A172 (cell line): ENCODE results near the gene DHX16. TPM values are rescaled to one million over a fixed set of nuclear protein-coding genes. Genes with fewer than 3 reads are reported as not detected.

Experiments
- DNase-seq: peaks from one replicate; pipeline ENCODE4 v3.0.0-alpha.2; 2015; ENCODE audit warnings: low spot score
- total RNA-seq: library from RNA; depleted of rRNA; stranded (reverse); fragments of >200 nt; shearing (Covaris generic); gene quantifications from 2 replicates; pipeline ENCODE4 v1.2.3, GENCODE V29; 2014

DHX16 gene
- total RNA-seq, 1 experiment from 2014 or later: 30.4 TPM

DNA sequence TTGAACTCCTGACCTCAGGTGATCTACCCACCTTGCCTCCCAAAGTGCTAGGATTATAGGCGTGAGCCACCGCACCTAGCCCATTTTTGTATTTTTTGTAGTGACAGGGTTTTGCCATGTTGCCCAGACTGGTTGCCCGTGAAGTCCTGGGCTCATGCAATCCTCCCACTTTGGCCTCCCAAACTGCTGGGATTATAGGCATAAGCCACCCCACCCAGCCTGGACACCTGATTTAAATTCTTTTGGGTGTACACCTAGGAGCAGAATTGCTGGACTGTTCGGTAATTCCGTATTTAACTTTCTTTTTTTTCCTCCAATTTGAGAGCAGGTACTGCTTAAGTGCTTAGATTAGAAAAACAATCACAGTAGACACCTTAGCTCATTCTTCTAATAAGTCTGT, 23.6 kb upstream of the DHX16 start:
- no peak for DNase-seq

DNA sequence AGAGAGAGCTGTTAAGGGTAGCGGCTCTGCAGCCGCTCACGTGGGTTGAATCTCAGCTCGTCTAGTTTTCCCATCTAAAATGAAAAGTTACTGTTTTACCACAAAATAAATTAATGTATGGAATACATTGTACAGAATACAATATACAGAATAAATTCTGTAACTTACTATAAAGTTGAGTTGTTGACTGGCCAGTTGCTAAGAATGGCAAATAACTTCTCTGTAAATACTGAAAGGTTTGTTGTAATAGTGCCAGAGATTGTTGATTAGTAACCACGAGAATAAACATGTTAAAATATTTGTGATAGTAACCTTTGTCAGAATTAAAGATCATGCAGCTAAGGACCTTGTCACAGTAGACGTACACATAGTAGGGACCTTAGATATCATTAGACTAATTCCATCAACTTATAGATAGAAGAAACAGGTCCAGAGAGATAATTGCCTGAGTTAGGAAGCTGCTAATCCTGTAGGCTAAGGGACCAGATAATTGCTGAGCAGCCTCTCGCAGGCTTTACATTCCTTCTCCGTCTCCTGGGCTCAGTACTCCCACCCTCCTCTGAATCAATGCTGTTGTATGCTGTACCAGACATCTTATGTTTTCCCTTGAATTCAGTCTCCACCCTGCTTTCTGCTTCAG, 18.5 kb upstream of the DHX16 start:
- peak; percentile 11 for DNase-seq

DNA sequence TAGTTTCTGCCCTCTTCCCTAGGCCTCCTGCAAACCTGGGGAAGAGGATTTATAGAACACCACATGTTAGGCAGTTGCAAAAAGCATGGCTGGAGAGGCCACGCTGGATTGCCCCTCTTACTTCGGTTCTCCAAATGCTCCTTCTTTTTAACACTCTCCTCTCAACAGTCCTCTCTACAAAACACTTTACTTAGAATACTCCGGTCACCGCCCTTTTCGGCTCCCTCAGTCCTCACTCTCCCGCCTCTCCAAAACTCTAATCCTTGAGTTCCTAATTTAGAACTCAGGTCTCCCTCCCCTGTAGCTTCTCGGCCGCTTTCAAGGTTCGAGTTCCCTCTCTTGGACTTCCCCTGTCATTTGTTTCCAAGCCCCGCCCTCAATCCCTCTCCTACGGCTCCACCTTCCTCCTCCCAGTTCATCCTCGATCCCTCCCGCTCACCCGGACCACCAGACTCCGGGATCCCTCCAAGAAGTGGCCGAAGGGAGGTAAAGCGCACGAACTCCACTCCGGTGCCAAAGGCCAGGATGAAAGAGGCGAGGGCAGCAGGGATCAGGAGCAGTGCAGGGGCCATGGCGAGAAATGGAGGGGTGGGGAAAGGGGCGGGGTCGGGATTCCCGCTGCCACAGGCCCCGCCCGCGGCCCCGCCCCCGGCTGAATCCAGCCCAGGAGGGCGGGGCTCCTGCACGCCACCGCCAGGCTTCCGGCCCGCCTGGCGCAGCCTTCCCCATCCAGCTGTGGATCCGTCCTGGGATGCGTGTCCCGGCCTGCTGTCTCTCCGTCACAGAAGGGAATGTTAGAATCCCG, 17.8 kb upstream of the DHX16 start, which contains the start of gene NRM:
Gene NRM (minus strand): TSS at position 582 of the 805 bp plus-strand sequence. CDS start 10 bp downstream, at position 572.
- DNase-seq: peak; percentile 89

DNA sequence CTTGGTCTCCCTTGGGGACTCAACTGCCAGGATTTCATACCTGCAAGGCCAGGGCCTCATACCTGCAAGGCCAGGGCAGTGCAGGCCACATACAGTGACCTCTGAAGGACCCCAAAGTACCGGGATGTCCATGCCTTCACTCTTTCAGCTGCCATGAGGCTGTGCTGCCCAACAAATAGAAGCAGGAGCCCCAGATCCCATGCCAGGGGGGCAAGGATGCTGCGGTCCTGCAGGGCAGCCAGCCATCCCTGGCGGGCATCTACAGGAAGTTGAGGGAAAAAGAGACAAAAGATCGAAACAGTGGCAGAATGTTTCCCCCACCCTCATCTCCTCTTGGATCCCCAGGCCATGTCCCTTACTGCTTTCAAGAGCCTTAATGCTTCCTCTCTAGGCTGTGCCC, 17.2 kb upstream of the DHX16 start:
- DNase-seq: no peak

DNA sequence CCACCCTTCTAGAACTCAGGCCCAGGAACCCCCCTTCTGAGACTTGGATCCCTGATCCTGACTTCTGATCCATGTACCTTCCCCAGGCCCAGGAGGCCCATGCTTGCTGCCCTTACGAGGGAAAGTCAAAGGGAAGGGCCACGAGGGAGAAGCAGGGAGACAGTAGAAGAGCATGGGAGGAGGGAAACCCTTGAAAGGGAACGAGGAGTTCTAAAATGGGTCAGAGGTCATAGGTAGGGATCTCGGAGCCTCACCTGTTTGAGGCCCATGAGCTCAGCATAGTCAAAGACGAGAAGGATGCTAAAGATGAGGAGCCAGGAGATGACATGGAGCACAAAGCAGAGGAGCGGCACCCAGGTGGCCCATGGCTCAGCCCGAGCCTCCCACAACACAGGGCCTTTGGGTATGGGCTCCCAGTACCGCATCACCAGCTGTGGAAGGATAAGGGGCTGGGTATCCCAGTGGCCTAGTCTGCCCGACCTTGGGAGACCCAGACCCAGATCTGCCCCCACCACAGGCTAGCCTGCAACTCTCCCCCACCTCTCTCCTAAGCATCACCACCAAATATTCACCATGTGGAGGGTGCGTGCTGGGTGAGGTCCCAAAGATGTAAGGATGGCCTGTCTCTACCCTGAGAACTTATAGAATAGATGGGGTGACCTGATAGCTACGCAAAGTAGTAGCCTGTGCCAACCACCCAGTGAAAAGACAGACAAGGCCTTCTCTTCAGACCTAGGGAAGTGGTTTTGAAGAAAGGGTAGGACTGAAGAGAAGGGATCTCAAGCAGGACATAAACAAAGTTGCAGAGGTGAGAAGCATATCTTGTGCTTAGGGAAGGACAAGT, 16.4 kb upstream of the DHX16 start:
- DNase-seq: no peak

DNA sequence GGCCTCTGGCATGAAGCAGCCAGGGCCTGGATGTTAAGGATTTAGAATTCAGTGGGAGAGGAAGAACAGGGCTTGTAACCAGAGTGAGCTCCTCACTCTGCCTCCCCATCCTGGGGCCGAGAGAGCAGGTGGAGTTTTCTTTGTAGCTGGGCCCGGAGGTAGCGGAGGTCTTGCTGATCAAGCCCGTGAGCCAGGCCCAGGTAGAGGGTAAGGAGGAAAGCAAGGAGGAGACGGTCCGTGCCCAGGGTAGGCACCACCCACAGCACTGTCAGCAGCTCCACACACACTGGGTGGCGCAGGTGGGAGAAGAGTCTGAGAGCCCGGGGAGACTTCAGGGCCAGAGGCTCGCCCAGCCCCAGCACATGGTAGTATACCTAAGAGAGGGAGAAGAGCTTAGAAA, 15.8 kb upstream of the DHX16 start:
- no peak for DNase-seq

DNA sequence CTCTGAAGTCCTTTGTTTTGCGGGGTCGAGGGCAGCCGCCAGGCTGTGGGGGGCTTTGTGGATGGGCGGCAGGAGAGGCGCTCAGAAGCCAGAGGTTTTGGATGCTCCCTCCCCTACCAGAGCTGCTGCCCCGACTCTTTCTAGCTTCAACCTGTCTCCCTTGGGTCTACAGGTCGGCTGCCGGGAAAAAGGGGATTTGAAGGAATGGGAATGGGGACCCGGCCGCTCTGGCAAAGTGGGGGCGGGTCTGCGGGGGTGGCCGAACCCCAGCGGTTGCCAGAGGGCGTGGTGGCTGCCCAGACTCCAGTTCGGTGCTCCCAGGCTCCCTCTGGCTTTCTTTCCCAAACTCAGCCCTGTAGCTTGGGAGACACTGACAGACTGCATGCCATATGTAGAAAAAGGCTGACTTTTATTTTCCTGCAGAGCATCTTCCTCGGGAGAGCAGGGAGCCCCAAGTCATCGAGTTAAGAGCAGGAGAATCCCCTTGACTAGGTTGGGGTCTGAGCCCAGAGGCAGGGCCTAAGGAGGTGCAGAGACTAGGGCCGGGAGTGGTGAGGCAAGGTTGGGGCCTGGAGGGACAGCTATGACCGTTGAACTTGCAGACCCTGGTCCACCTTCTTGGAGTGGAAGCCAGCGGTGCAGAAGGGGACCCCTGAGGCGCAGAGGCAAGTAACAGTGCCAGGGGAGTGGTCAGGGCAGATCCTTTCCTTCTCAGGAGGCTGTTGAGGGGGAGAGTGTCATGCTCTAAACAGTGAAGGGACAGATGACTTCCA, 15.0 kb upstream of the DHX16 start:
- DNase-seq: peak; percentile 46

DNA sequence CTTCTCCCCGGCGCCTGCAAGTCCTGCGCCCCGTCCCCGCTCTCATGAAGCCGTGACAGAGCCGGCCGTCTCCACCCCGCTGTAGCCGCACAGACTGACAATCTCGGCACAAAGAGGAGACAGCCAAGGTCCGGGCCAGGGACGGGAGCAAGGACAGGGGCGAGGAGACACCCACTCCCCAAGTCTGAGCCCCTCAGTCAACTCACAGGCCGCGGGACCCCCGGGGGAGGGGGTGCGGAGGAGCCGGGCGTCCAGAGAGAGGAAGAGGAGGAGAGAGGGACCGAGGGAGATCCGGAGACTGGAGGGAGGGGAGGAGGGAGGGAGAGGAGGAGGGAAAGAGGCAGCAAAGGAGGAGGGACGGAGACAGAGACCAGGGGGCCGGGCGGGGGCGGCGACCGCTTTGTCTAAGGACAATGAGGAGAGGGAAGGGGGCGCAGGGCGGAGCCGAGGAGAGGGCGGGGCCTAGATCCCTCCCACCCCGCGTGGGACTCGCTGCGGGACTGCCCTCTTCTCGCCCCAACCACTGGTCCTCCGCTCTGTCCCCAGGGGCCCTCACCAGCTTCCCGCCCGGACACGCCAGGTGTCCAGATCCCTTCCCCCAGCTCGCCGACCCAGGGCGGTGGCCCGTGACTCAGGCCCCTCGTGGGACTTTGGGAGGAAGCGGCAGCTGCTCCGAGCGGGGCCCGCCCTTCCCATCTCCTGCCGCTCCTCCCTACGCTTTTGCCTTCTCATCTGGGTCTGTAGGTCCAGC, 14.3 kb upstream of the DHX16 start:
- peak; percentile 98 for DNase-seq

DNA sequence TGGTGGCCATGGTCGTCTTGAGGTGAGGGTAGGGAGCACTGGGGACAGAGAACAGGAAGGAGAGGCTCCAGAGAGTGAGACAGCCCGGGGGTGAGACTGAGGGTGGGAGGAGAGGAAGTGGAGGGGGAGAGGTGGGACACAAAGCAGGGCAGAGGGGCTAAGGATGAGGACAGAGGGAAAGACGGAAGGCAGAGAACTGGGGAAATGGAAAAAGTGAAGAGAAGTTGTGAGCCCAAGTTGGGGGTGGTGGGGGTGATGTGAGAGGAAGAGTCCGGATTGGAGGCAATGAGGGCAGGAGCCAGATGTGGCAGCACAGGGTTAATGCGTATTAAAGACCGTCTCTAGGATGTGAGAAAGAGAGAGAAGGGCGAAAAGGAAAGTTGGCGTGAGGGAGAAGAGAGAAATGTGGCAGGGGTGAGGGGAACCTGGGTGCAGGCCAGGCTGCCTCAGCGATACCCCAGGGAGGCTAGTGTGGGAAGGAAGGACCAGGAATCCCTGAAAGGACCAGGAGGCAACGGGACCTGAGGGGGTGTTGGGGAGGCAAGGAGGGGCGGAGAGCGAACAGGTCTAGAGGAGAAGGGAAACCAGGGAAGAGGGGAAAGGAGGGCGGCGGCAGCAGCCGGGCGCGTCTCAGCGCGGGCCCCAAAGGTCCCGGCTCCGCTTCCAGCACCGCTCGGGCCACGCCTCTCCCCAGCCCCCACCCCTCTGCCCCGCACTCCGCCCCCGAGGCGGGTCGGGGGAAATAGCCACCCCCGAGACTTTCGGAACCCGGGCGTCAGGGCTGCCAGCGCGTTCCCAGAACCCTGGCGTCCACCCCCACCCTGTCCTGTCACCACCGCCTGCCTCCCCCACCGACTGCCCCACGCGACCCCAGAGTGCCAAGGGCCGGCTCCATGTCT, 13.5 kb upstream of the DHX16 start, which contains the start of gene PPP1R18:
Gene PPP1R18 (minus strand): TSS at position 637 of the 899 bp plus-strand sequence. CDS start 627 bp downstream, at position 10.
- DNase-seq: peak; percentile 52

DNA sequence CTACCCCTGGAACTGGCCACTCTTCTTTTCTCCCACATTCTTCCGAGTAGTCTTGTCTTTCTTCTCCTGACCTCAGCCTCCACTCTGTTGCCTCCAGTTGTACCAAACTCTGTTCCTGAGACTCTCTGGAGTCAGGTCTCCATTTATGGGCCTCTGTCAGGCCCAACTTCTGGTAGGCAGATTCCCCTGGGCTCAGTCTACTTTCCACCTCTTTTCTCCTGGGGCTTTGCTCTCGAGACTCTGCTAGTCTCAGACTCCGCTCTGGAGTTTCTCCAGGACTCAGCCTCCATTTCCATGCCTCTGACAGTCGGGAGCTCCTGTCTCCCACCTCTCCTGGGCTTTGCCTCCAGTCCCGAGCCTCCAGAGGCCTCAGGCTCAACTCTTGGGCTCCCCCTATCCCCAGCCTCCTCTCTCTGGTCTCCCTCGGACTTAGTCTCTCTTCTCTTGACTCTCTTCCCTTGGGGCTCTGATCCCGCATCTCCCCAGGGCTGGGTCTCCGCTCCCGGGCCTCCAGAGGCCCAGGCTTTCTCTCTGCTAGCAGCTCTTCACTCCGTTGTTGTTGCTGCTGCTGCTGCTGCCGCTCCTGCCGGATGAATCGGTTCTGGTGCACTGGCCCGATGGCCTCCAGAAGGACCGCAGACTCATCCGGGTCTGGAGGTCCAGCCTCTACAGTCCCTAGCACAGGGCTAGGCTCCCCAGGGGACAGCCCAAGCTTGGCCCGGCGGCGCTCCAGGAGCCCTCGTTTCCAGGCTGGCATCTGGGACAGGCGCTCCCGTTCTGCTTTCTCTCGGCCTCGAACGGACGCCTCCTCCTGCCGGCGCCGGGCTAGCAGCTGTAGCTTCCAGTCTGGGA, 12.6 kb upstream of the DHX16 start:
- no peak for DNase-seq

DNA sequence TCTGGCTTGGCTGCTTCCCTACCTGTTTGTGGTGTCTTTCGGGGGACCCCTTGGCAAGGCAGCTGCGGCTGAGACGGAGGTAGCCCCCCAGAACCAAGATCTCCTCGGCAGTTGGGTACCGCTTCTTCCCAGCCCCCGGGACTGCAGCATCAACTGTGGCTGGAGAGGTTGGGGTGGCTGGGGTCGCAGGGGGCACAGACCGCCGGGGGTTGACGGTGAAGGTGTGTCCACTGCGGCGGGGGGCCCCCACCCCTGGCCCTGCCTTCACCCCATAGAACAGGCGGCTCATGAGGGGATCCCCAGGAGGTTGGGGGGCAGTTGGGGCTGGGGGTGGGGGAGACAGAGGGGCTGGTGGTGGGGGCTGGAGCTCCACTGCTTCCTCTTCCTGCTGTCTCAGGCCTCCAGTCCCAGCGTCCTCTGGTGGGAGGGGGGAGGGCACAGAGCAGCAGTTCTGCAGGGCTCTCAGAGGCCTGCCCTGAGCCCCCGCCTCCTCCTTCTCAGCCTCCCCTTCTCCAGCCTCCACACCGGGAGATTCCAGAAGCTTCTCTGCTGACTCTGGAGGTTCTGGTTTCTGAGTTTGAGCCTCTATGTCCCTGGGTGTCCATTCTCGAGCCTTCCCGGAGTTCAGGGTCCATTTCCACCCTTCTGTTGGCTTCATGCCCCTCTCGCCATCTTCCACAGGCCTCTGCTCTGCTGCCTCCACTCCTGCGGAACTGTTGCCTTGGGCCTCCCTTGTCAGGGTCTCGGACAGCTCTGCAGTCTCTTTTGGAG, 11.8 kb upstream of the DHX16 start:
- DNase-seq: no peak

DNA sequence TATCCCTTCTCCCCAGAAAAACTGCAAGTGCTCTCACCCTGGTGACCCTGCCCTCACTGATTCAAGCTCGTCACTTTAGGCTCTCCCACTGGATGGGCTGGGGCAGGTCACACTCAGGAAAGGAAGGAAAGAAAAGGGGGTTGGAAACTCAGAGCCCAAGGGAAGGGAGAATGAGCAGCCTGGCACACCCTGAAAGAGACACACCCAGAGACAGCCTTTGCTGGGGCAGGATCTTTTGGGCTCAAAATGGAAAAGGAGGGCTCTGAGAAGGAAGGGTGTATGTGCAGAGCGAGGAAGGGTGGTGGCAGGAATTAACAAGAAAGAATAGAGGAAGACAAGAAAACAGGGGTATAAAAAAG, 11.2 kb upstream of the DHX16 start:
- no peak for DNase-seq

DNA sequence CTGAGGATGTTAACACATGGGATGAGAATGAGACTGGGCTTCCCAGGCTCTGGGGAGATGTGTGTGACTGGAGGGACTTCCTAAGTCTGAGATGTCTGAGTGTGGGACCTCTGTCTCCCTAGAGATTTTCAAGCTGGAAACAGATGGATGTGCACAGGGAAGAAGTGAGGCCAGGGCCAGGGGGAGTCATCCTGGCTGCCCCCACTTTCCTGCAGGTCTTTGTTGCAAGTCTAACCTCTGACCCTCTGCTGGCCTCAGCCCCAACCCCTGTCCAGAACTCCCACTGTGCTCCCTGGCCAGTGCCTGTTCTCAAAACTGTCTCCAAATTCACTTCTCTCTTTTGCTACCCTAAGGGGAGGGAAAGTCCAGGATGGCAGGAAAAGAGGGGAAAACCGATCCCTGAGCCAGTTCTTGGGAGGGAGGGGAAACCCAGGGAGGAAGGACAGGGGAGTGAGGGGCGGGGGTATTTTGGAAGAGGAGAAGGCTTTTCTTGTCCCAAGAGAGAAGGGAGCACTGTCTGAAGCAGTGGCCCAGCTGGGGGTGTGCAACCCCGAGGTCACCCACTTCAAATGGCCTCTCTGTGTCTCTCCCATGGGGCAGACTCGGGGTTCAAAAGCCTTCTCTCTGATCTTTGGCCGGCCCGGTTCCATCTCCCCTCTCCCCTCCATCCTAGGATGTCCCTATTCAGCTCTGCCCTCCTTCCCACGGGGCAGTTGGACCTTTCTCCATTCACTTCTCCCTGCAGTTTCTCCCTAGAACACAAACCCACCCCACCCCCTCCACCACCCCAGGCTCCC, 10.6 kb upstream of the DHX16 start:
- no peak for DNase-seq

DNA sequence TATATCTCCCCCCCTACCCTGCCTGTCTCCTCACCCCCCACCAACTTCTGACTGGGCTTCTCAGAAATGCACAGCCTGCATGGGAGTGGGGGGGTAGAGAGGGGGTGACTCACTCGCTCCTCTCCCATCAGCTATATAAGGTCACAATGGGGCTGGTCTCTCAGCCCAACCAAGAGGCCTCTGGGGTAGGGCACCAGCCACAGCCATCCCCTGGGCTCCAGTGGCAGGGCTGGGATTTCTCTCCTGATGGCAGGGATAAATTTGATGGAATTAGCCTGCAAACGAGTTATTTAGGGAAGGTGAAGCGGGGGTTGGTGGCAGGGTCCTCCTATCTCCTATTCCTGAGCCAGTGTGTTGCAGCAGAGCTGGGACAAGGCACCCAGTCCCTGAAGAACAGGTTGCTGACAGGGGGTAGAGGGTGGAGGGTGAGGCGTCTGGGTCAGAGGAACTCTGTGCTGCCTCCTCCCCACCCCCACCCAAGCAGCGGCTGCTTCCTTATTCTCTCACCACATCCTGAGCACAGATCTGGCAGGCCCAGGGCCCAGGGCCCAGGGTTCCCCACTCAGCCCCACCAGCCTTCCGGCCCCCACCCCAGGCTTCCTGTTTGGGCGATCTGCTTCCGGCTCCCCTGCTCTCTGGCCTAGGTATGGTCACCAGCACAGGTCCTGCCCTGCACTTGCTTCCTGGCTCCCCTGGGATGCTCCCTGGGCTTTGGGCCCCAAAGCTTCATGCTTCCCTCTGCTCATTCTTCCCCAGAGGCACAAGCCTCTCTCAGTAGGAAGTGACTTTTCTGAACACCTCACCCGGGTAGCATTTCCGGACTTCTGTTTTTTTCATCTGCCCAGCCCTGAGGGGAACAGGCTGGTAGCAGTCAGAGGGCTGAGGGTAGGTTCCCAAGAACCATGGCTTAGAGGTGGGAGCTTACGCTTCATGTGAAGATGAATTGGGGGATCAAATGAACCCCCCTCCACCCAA, 9.6 kb upstream of the DHX16 start:
- peak; percentile 71 for DNase-seq

DNA sequence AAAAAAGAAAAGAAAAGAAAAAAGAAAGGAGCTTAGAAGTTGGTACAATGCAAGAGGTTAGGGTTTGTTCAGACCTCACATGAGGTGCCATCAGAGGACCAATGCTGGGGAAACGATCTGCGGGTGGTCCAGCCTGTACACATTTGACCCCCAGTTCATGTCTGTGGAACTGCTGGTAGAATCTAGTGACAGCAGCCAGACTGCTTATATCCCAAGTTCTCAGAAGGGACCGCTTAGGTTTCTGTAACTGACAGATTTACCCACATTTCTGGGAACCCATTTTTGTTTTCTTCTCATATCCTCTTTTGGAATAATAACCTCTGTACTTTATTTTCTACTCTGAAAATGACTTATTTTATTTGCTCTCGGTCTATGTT, 8.9 kb upstream of the DHX16 start:
- no peak for DNase-seq
